IMR-90 (cell line): ENCODE data around the gene RAB11FIP4.

Experiments
- MAFK ChIP-seq: IDR thresholded peaks from 2 replicates; pipeline ENCODE4 v1.6.1; 2012; ENCODE audit warnings: low read depth, low read length, improper control_type of control experiment
- MXI1 ChIP-seq: IDR thresholded peaks from 2 replicates; pipeline ENCODE4 v1.6.1; 2012; ENCODE audit warnings: low read depth, mild to moderate bottlenecking, low read length, moderate library complexity, borderline replicate concordance
- POLR2A ChIP-seq: IDR thresholded peaks from 2 replicates; pipeline ENCODE4 v1.6.1; 2012; ENCODE audit warnings: mild to moderate bottlenecking, low read depth, low read length
- RFX5 ChIP-seq: IDR thresholded peaks from 2 replicates; pipeline ENCODE4 v1.8.0; 2012; ENCODE audit warnings: low read depth, mild to moderate bottlenecking, low read length, moderate library complexity
- TF ChIP-seq, protein P1 (sequence below): conservative IDR thresholded peaks from 2 replicates; pipeline ENCODE4 v1.5.1; 2012; ENCODE audit warnings: mild to moderate bottlenecking, low read depth, low read length, improper control_type of control experiment

DNA sequence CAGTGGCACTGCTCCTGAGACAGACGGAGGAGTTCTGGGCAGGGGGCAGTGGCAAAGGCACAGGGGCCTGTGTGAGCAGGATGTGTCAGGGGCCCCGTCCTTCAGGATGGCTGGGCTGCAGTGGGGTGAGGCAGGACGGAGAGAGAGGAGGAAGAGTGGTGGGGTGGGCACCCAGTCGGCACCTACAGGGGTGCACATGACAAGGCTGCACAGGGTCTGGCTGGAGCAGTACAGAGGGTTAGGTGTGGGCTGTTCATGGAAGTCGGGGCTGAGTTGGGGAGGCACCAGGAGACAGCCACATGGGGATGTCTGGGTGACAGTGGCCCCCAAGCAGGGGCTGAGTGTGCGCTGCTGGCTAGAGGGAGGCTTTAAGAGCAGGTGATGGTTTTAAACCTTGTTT, 106.0 kb downstream of the RAB11FIP4 start:
- TF ChIP-seq MAFK (no peak), MXI1 (no peak), POLR2A (no peak), RFX5 (no peak)
- TF ChIP-seq, protein P1, sequence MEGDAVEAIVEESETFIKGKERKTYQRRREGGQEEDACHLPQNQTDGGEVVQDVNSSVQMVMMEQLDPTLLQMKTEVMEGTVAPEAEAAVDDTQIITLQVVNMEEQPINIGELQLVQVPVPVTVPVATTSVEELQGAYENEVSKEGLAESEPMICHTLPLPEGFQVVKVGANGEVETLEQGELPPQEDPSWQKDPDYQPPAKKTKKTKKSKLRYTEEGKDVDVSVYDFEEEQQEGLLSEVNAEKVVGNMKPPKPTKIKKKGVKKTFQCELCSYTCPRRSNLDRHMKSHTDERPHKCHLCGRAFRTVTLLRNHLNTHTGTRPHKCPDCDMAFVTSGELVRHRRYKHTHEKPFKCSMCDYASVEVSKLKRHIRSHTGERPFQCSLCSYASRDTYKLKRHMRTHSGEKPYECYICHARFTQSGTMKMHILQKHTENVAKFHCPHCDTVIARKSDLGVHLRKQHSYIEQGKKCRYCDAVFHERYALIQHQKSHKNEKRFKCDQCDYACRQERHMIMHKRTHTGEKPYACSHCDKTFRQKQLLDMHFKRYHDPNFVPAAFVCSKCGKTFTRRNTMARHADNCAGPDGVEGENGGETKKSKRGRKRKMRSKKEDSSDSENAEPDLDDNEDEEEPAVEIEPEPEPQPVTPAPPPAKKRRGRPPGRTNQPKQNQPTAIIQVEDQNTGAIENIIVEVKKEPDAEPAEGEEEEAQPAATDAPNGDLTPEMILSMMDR: no peak
